H1 (cell line): ENCODE data around the gene CEP104.

ENCODE experiments used
- EP300 ChIP-seq, 2 experiments: IDR thresholded peaks; 1 replicate in 1 of 2; 2 replicates in 1 of 2; pipeline ENCODE4 v1.6.1; 2011 to 2012; ENCODE audit warnings: low read depth in 2 of 2, low read length in 2 of 2, mild to moderate bottlenecking in 2 of 2, borderline replicate concordance in 1 of 2, inconsistent platforms in 1 of 2, moderate library complexity in 1 of 2
- POLR2AphosphoS5 ChIP-seq: IDR thresholded peaks from 2 replicates; pipeline ENCODE4 v1.6.1; 2011; ENCODE audit warnings: low read depth, low read length
- SP2 ChIP-seq: IDR thresholded peaks from 2 replicates; pipeline ENCODE4 v1.6.1; 2012; ENCODE audit warnings: mild to moderate bottlenecking, low read length, inconsistent platforms
- SRF ChIP-seq: IDR thresholded peaks from 2 replicates; pipeline ENCODE4 v1.6.1; 2011; ENCODE audit warnings: mild to moderate bottlenecking, low read depth, low read length, moderate library complexity
- TAF1 ChIP-seq: IDR thresholded peaks from 2 replicates; pipeline ENCODE4 v1.6.1; 2011; ENCODE audit warnings: mild to moderate bottlenecking, low read depth, low read length
- YY1 ChIP-seq: IDR thresholded peaks from 2 replicates; pipeline ENCODE4 v1.6.1; 2011; ENCODE audit warnings: low read depth, mild to moderate bottlenecking, low read length
- ZNF274 ChIP-seq: IDR thresholded peaks from 2 replicates; pipeline ENCODE4 v1.7.0; 2012; ENCODE audit warnings: low read length, borderline replicate concordance; ENCODE audit errors: extremely low read depth
- TF ChIP-seq, protein P1 (sequence below), 3 experiments: IDR thresholded peaks; 1 replicate in 2 of 3; 2 replicates in 1 of 3; pipeline versions ENCODE4 v1.5.1 to v1.6.1; 2011; ENCODE audit warnings: low read length in 3 of 3, mild to moderate bottlenecking in 3 of 3, inconsistent platforms in 2 of 3, low read depth in 1 of 3, moderate library complexity in 1 of 3; ENCODE audit not compliant: insufficient read depth in 1 of 3; ENCODE audit errors: control extremely low read depth in 1 of 3

DNA sequence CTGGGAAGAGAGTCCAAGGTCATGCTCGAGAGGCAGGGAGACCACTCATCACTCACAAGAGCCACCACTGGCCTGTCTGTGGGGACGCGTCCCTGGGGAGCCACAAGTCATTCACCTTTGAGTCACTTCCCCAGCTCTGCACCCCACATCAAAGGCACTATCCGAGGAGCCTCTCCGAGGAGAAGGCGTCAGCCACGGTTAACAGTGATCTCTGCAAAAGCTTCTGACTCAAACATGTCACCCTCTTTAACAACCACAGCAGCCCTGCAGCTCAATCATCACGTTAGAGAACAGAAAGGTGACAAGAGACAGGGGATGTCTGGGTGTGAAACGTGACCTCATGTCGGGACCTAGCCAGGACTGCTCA, 69.7 kb downstream of the CEP104 start:
- TF ChIP-seq ZNF274 = no peak
- no peak for TF ChIP-seq POLR2AphosphoS5
- no peak for TF ChIP-seq EP300 (IDR thresholded peaks at IDR 0.05; ENCODE audit: borderline replicate concordance in 1 of 2, low read depth in 2 of 2, low read length in 2 of 2)
- TF ChIP-seq, protein P1, sequence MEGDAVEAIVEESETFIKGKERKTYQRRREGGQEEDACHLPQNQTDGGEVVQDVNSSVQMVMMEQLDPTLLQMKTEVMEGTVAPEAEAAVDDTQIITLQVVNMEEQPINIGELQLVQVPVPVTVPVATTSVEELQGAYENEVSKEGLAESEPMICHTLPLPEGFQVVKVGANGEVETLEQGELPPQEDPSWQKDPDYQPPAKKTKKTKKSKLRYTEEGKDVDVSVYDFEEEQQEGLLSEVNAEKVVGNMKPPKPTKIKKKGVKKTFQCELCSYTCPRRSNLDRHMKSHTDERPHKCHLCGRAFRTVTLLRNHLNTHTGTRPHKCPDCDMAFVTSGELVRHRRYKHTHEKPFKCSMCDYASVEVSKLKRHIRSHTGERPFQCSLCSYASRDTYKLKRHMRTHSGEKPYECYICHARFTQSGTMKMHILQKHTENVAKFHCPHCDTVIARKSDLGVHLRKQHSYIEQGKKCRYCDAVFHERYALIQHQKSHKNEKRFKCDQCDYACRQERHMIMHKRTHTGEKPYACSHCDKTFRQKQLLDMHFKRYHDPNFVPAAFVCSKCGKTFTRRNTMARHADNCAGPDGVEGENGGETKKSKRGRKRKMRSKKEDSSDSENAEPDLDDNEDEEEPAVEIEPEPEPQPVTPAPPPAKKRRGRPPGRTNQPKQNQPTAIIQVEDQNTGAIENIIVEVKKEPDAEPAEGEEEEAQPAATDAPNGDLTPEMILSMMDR (IDR thresholded peaks at IDR 0.05; ENCODE audit: control extremely low read depth in 1 of 3, insufficient read depth in 1 of 3, low read depth in 1 of 3, low read length in 3 of 3) = no peak
- no peak for TF ChIP-seq SRF
- no peak for TF ChIP-seq TAF1
- TF ChIP-seq SP2 = no peak
- no peak for TF ChIP-seq YY1
